GM12878 (cell line): ENCODE results near the gene ADARB1. TPM values are rescaled to one million over a fixed set of nuclear protein-coding genes. Genes with fewer than 3 reads are reported as not detected.

Experiments
- ATAC-seq: fragments of 200-7000 bp; cut with Tn5 transposase; 3 replicates; pipeline ENCODE4 v1.9.1; 2020; ENCODE audit warnings: mild to moderate bottlenecking, moderate library complexity
- BruUV-seq: library from RNA; stranded (reverse); fragments of 400-500 nt; replicated peaks from 2 replicates; lab custom pipeline; 2021; lab: Mats Ljungman, UMichigan
- CTCF ChIA-PET: fragments of 300-600 bp; sonication (Branson Sonifier 250); formaldehyde crosslinking; extraction: SDS; loops from one replicate; lab custom pipeline; 2021; ENCODE audit warnings: inconsistent platforms; lab: Yijun Ruan, JAX
- POLR2A ChIA-PET: fragments of 350-600 bp; formaldehyde crosslinking; extraction: SDS; loops from one replicate; lab custom pipeline; 2021; ENCODE audit warnings: inconsistent platforms; lab: Charles Lee
- RAD21 ChIA-PET: fragments of 300-600 bp; sonication (Branson Sonifier 250); formaldehyde crosslinking; loops from one replicate; lab custom pipeline; 2023; ENCODE audit warnings: antibody characterized with exemption; ENCODE audit not compliant: unreplicated experiment; lab: Charles Lee
- SMC1A ChIA-PET: fragments of 300-600 bp; sonication (Branson Sonifier 250); formaldehyde crosslinking; loops from one replicate; lab custom pipeline; 2023; ENCODE audit not compliant: unreplicated experiment, uncharacterized antibody; lab: Charles Lee
- DNase-seq: peaks from one replicate; pipeline ENCODE4 v3.0.0-alpha.2; 2011; ENCODE audit warnings: low read depth, low spot score
- FAIRE-seq: peaks from 3 replicates; lab custom pipeline; 2011; peaks lifted over from hg19 to GRCh38; lab: Jason Lieb, UNC
- H2AFZ ChIP-seq: 2 replicates; pipeline ENCODE4 v1.6.0; 2011; ENCODE audit warnings: low read depth, low read length, control low read depth; ENCODE audit not compliant: control insufficient read depth
- H3K27ac ChIP-seq: 2 replicates; pipeline ENCODE4 v1.5.1; 2011; ENCODE audit warnings: control low read depth; ENCODE audit not compliant: control insufficient read depth, insufficient read depth
- H3K27me3 ChIP-seq, 2 experiments: replicated peaks in 1 of 2; 2 replicates each; pipeline versions ENCODE4 v1.6.0 to v1.6.1; 2011; ENCODE audit warnings: low read length in 1 of 2; ENCODE audit not compliant: control insufficient read depth in 2 of 2, insufficient read depth in 2 of 2
- H3K36me3 ChIP-seq, 2 experiments: 2 replicates each; pipeline ENCODE4 v1.5.1; 2011; ENCODE audit warnings: low read length in 1 of 2; ENCODE audit not compliant: control insufficient read depth in 2 of 2, insufficient read depth in 2 of 2
- H3K4me1 ChIP-seq: 2 replicates; pipeline ENCODE4 v1.6.1; 2011; ENCODE audit warnings: mild to moderate bottlenecking, low read length, moderate library complexity, mixed read lengths; ENCODE audit not compliant: control insufficient read depth, insufficient read depth
- H3K4me2 ChIP-seq: 2 replicates; pipeline ENCODE4 v1.6.0; 2011; ENCODE audit warnings: control low read depth; ENCODE audit not compliant: control insufficient read depth, insufficient read depth
- H3K4me3 ChIP-seq: fragments of 200-600 bp; sonication (generic); 2 replicates; pipeline ENCODE4 v1.5.1; 2016
- H3K79me2 ChIP-seq: 2 replicates; pipeline ENCODE4 v1.6.0; 2011; ENCODE audit warnings: low read length; ENCODE audit not compliant: control insufficient read depth, insufficient read depth
- H3K9ac ChIP-seq: 2 replicates; pipeline ENCODE4 v1.8.0; 2011; ENCODE audit warnings: low read length, control low read depth, mixed read lengths; ENCODE audit not compliant: control insufficient read depth, insufficient read depth
- H3K9me3 ChIP-seq: replicated peaks from 3 replicates; pipeline ENCODE4 v1.5.1; 2011; ENCODE audit warnings: mild to moderate bottlenecking, low read length; ENCODE audit not compliant: control insufficient read depth, insufficient read depth
- H4K20me1 ChIP-seq: 2 replicates; pipeline ENCODE4 v1.6.0; 2011; ENCODE audit not compliant: control insufficient read depth, insufficient read depth
- CHD4 ChIP-seq: fragments of 200-600 bp; sonication (generic); IDR thresholded peaks from 2 replicates; pipeline ENCODE4 v1.6.1; 2016; ENCODE audit warnings: mild to moderate bottlenecking
- FOS ChIP-seq: IDR thresholded peaks from 3 replicates; pipeline ENCODE4 v1.6.1; 2011; ENCODE audit warnings: borderline replicate concordance; ENCODE audit not compliant: insufficient read length; ENCODE audit errors: extremely low read depth
- FOXM1 ChIP-seq: IDR thresholded peaks from 2 replicates; pipeline ENCODE4 v1.6.1; 2012; ENCODE audit warnings: low read depth, mild to moderate bottlenecking, inconsistent platforms, low read length, moderate library complexity
- MTA2 ChIP-seq: fragments of 450-650 bp; IDR thresholded peaks from 2 replicates; pipeline ENCODE4 v1.6.1; 2016; ENCODE audit warnings: low read depth, mild to moderate bottlenecking, moderate library complexity
- NFXL1 ChIP-seq: fragments of 450-650 bp; IDR thresholded peaks from 2 replicates; pipeline ENCODE4 v1.6.1; 2017; ENCODE audit warnings: antibody characterized with exemption, mild to moderate bottlenecking, borderline replicate concordance
- SMAD5 ChIP-seq: IDR thresholded peaks from 2 replicates; pipeline ENCODE4 v1.6.1; 2016; ENCODE audit warnings: antibody characterized with exemption, low read depth
- SUZ12 ChIP-seq: fragments of 200-600 bp; sonication (generic); IDR thresholded peaks from one replicate; pipeline ENCODE4 v1.6.1; 2018; ENCODE audit warnings: antibody characterized with exemption, mild to moderate bottlenecking; ENCODE audit not compliant: unreplicated experiment
- TCF3 ChIP-seq: IDR thresholded peaks from 2 replicates; pipeline ENCODE4 v1.6.1; 2012; ENCODE audit warnings: low read depth, mild to moderate bottlenecking, low read length, borderline replicate concordance; ENCODE audit not compliant: insufficient read depth
- ZBTB11 ChIP-seq: fragments of 450-650 bp; formaldehyde crosslinking; IDR thresholded peaks from 2 replicates; pipeline ENCODE4 v1.5.0; 2022; ENCODE audit warnings: mild to moderate bottlenecking, missing genetic modification characterization
- ZNF687 ChIP-seq: fragments of 450-650 bp; IDR thresholded peaks from 2 replicates; pipeline ENCODE4 v1.6.1; 2017; ENCODE audit warnings: mild to moderate bottlenecking, moderate library complexity
- whole genome bisulfite sequencing: methylation state at CpG from one replicate; pipeline ENCODE4 v1.1.6; 2016; ENCODE audit warnings: low lambda C conversion rate; ENCODE audit not compliant: insufficient replicate concordance, insufficient coverage; ENCODE audit errors: missing lambda C conversion rate; 5-methylcytosine and 5-hydroxymethylcytosine counted together
- in situ Hi-C: fragments of 300-500 bp; cut with MboI; formaldehyde crosslinking; loops from 9 replicates; pipeline ENCODE4 v1.14.3; 2018; ENCODE audit warnings: mixed read lengths
- intact Hi-C: fragments of 100-400 bp; cut with micrococcal nuclease; formaldehyde crosslinking; loops from one replicate; pipeline ENCODE4 v1.14.2; 2022; ENCODE audit not compliant: unreplicated experiment
- polyA plus RNA-seq, 11 experiments: library from polyadenylated mRNA; depleted of rRNA in 4 of 11; unstranded in 6 of 11; stranded (reverse) in 5 of 11; fragments of >200 nt; fragmentation: Nextera tagmentation in 4 of 11; fragmentation: Illumina TruSeq in 1 of 11; extraction: Ambion mirVana in 4 of 11; extraction: Trizol in 1 of 11; gene quantifications; 1 replicate in 1 of 11; 2 replicates in 10 of 11; pipeline versions ENCODE4 v1.2.1 to v1.2.3, GENCODE V29; 2011 to 2016; ENCODE audit warnings: inconsistent platforms in 2 of 11, missing spikeins in 2 of 11, low read depth in 1 of 11
- total RNA-seq, 4 experiments: library from RNA; depleted of rRNA in 3 of 4; stranded (reverse); fragments of >200 nt in 3 of 4; fragmentation: Illumina TruSeq in 1 of 4; extraction: Trizol in 1 of 4; gene quantifications; 2 replicates each; pipeline versions ENCODE4 v1.2.1 to v1.2.3, GENCODE V29; 2013 to 2021

The ADARB1 gene
- total and polyA plus RNA-seq, 10 of the 15 experiments (the other 5 are each of a cell fraction or from before 2014, with no cell fraction given) = 5.7 to 61.7 (median 25.3) TPM

DNA sequence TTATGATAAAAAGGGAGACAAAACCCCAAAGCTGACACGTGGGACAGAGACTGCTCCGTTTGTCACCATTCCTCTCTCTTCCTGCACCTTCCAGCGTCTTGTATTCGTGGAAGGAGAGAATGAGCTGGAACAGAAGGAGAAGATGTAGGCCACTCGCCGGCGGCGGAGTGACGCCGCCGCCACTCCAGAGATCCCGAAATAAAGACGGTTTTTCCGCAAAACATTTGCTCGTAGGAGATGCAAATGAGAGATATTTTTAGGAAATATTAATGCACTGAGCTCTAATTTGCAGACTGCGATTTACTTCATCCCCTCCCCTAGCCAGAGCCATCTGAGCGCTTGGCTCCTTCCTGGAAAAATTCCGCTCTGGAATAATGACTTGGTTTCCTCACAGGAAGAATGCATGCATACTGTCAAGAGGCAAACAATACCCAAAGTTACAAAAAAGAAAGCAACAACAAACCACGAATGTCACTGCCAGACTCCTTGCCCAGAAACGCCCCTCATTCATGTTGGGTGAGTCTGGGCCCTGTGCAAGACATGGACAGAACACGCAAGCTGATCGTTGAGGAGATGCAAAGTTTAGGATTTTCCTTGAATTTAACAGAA, 18.0 kb upstream of the ADARB1 start:
- WGBS = 11% methylated on average over 22 of the region's 22 CpGs

More for the DNA sequence above, 18.0 kb upstream of the ADARB1 start:
- ChIA-PET SMC1A (interaction anchor here (1.0 kb wide), 1 partner anchor 69 kb away, joined by 3 read pairs; no protein-coding TSS in a partner anchor), CTCF (no interaction called here), POLR2A (no interaction called here), RAD21 (no interaction called here)
- no peak overlapping the region for H3K9ac ChIP-seq
- H3K27me3 ChIP-seq = peaks cover 0 to 5% of the 10 kb centered on the region in 2 experiments; a peak in 1 of 4 replicates
- DNase-seq (no peak), ATAC-seq (no peak), FAIRE-seq (no peak)
- no TSS peak for BruUV-seq
- H3K4me2 ChIP-seq = no peak overlapping the region
- H2AFZ ChIP-seq = no peak overlapping the region
- no peaks in the 10 kb centered on the region for H3K79me2 ChIP-seq
- no peaks in the 10 kb centered on the region; the same call in 1 of the 2 replicates for H3K4me1 ChIP-seq
- TF ChIP-seq SMAD5 (no peak), TCF3 (no peak), SUZ12 (no peak), MTA2 (no peak), FOXM1 (no peak), CHD4 (no peak), ZBTB11 (no peak), NFXL1 (no peak), FOS (no peak), ZNF687 (no peak)
- in situ Hi-C loops (no loop called here), intact Hi-C loops (no loop called here)
- no peak overlapping the region for H3K4me3 ChIP-seq
- no peak overlapping the region for H3K27ac ChIP-seq
- H3K9me3 ChIP-seq = no peaks in the 10 kb centered on the region
- H4K20me1 ChIP-seq = no peaks in the 10 kb centered on the region
- H3K36me3 ChIP-seq = no peaks in the 10 kb centered on the region
